Esophagus muscularis mucosa (tissue), 4 donors: Measurements from ENCODE around the gene DOK4. TPM values are rescaled to one million over a fixed set of nuclear protein-coding genes. Genes with fewer than 3 reads are reported as not detected.
A peak's percentile ranks its signal among the peaks of the same experiment; 100 is the strongest.

Source experiments
- DNase-seq: peaks from one replicate; pipeline ENCODE4 v3.0.0-alpha.2; 2017; ENCODE audit errors: extremely low spot score
- H3K27ac ChIP-seq, 4 donors: fragments of 200-600 bp; sonication (generic); replicated peaks in 1 of 4; 1 replicate in 3 of 4; 2 replicates in 1 of 4; pipeline ENCODE4 v1.5.1; 2016 to 2019; ENCODE audit warnings: mild to moderate bottlenecking in 1 of 4
- H3K27me3 ChIP-seq, 4 donors: fragments of 200-600 bp; sonication (generic); one replicate each; pipeline versions ENCODE4 v1.5.1 to v1.6.0; 2016 to 2019
- H3K36me3 ChIP-seq, 4 donors: fragments of 200-600 bp; sonication (generic); one replicate each; pipeline ENCODE4 v1.5.1; 2016 to 2019
- H3K4me1 ChIP-seq, 4 donors: fragments of 200-600 bp; sonication (generic); one replicate each; pipeline ENCODE4 v1.5.1; 2016 to 2019
- H3K4me3 ChIP-seq, 4 donors: fragments of 200-600 bp; sonication (generic); 1 replicate in 2 of 4; 2 replicates in 2 of 4; pipeline ENCODE4 v1.5.1; 2016 to 2019; ENCODE audit warnings: mild to moderate bottlenecking in 4 of 4, moderate library complexity in 1 of 4
- H3K9me3 ChIP-seq, 4 donors: fragments of 200-600 bp; sonication (generic); 1 replicate in 3 of 4; 2 replicates in 1 of 4; pipeline ENCODE4 v1.5.1; 2016 to 2019
- CTCF ChIP-seq, 3 experiments: fragments of 200-600 bp in 2 of 3; fragments of 450-650 bp in 1 of 3; sonication (generic) in 2 of 3; IDR thresholded peaks; one replicate each; pipeline ENCODE4 v1.5.1; 2017 to 2019; ENCODE audit warnings: antibody characterized with exemption in 3 of 3, mild to moderate bottlenecking in 2 of 3, moderate library complexity in 1 of 3
- EP300 ChIP-seq: sonication (generic); formaldehyde crosslinking; IDR thresholded peaks from one replicate; pipeline ENCODE4 v1.6.1; 2017; ENCODE audit warnings: antibody characterized with exemption
- POLR2A ChIP-seq: fragments of 450-650 bp; IDR thresholded peaks from one replicate; pipeline ENCODE4 v1.6.1; 2017; ENCODE audit warnings: antibody characterized with exemption, moderate library complexity, mild to moderate bottlenecking, low read depth
- POLR2AphosphoS5 ChIP-seq, 2 donors: sonication (generic); formaldehyde crosslinking; IDR thresholded peaks; one replicate each; pipeline ENCODE4 v1.6.1; 2017; ENCODE audit warnings: antibody characterized with exemption in 2 of 2
- WGBS: methylation state at CpG from one replicate; pipeline ENCODE4 v1.1.5; 2018; 5-methylcytosine and 5-hydroxymethylcytosine counted together
- intact Hi-C: fragments of 100-400 bp; cut with DNase I; formaldehyde crosslinking; loops from one replicate; pipeline ENCODE4 v1.15.1; 2023
- total RNA-seq, 4 donors: library from RNA; depleted of rRNA; stranded (reverse); fragments of >200 nt; gene quantifications; one replicate each; pipeline versions ENCODE4 v1.1.0 to v1.2.1, GENCODE V29; 2016

DOK4 gene
- total RNA-seq, 4 donors from 2014 or later: 14.5 to 36.7 (median 29.4) TPM

- TF ChIP-seq CTCF (IDR thresholded peaks at IDR 0.05): no peak
- TF ChIP-seq EP300: no peak
- no peak for TF ChIP-seq POLR2AphosphoS5 (IDR thresholded peaks at IDR 0.05)
- TF ChIP-seq POLR2A: no peak
- DNase-seq: no peak
- intact Hi-C loops: no loop called here
- H3K4me3 ChIP-seq: peak overlapping the region; percentile 77 to 95 (median 84)
- no peaks in the 10 kb centered on the region for H3K27me3 ChIP-seq
- 1% methylated on average over 13 of the region's 16 CpGs for WGBS
- H3K9me3 ChIP-seq: no peaks in the 10 kb centered on the region
- H3K4me1 ChIP-seq: peaks cover 28 to 32% (median 30%) of the 10 kb centered on the region in 4 donors
- peaks cover 42 to 78% (median 69%) of the 10 kb centered on the region in 4 donors for H3K36me3 ChIP-seq
- peak overlapping the region; percentile 85 to 90 (median 87) for H3K27ac ChIP-seq
Measured at GRCh38 chr16:57462978-57463362, 23.3 kb downstream of the DOK4 start.

GRCh38 chr16:57462209-57462977, 23.9 kb downstream of the DOK4 start, which contains the start of gene POLR2C:
POLR2C (plus strand) TSS chr16:57462679; CDS start chr16:57462725, 46 bp downstream.
- H3K36me3 ChIP-seq: peaks cover 43 to 78% (median 71%) of the 10 kb centered on the region in 4 donors
- intact Hi-C loops: no loop called here

GRCh38 chr16:57452021-57452420, 34.3 kb downstream of the DOK4 start:
- H3K36me3 ChIP-seq: peaks cover 49 to 64% (median 60%) of the 10 kb centered on the region in 4 donors
- 96% methylated on average over 10 of the region's 10 CpGs for WGBS
- no peak for TF ChIP-seq EP300
- TF ChIP-seq POLR2A: no peak
- no peak for TF ChIP-seq POLR2AphosphoS5 (IDR thresholded peaks at IDR 0.05)
- TF ChIP-seq CTCF (IDR thresholded peaks at IDR 0.05): no peak
- peaks cover 17 to 25% (median 24%) of the 10 kb centered on the region in 4 donors for H3K4me1 ChIP-seq
- no peak overlapping the region for H3K4me3 ChIP-seq
- no peaks in the 10 kb centered on the region for H3K27me3 ChIP-seq
- no peaks in the 10 kb centered on the region for H3K9me3 ChIP-seq
- intact Hi-C loops: no loop called here
- DNase-seq: no peak
- H3K27ac ChIP-seq: no peak overlapping the region

More at GRCh38 chr16:57462209-57462977, 23.9 kb downstream of the DOK4 start, which contains the start of gene POLR2C:
- peak; percentile 81 for TF ChIP-seq POLR2A
- no peak for TF ChIP-seq EP300
- peak in 2 of 3 experiments; percentile 95 to 98 for TF ChIP-seq CTCF (IDR thresholded peaks at IDR 0.05)
- TF ChIP-seq POLR2AphosphoS5 (IDR thresholded peaks at IDR 0.05): peak; percentile 98 to 99
- Histone ChIP-seq H3K27me3 (no peaks in the 10 kb centered on the region), H3K9me3 (no peaks in the 10 kb centered on the region), H3K4me1 (peaks cover 28 to 32% (median 30%) of the 10 kb centered on the region in 4 donors), H3K4me3 (peak within 1 kb of the TSS; percentile 77 to 95 (median 84)), H3K27ac (peak within 1 kb of the TSS; percentile 85 to 90 (median 87))
- peak; percentile 96 for DNase-seq
- WGBS: under 1% methylated on average over 29 of the region's 47 CpGs

GRCh38 chr16:57447186-57447962, 38.9 kb downstream of the DOK4 start, which contains the start of the genes CIAPIN1 and COQ9:
CIAPIN1 (minus strand) TSS chr16:57447385; CDS start chr16:57440928, 6,457 bp downstream.
COQ9 (plus strand) TSS chr16:57447479; CDS start chr16:57447506, 27 bp downstream.
- intact Hi-C loops: no loop called here
- TF ChIP-seq POLR2AphosphoS5 (IDR thresholded peaks at IDR 0.05) (peak; percentile 94 to 96), POLR2A (peak; percentile 89), EP300 (no peak), CTCF (IDR thresholded peaks at IDR 0.05) (peak in 1 of 3 experiments; percentile 23)
- peaks cover 29 to 46% (median 40%) of the 10 kb centered on the region in 4 donors for H3K4me1 ChIP-seq
- H3K27ac ChIP-seq: peak within 1 kb of the TSS; percentile 91 to 96 (median 93)
- 4% methylated on average over 3 of the region's 68 CpGs for WGBS
- H3K4me3 ChIP-seq: peak within 1 kb of the TSS; percentile 85 to 96 (median 91)
- DNase-seq: peak; percentile 97
- H3K27me3 ChIP-seq: no peaks in the 10 kb centered on the region
- no peaks in the 10 kb centered on the region for H3K9me3 ChIP-seq
- peaks cover 9 to 17% (median 14%) of the 10 kb centered on the region in 4 donors for H3K36me3 ChIP-seq
